IMR-90 (cell line): Measurements from ENCODE around the gene EXOC4. TPM values are rescaled to one million over a fixed set of nuclear protein-coding genes. Genes with fewer than 3 reads are reported as not detected.

Experiments
- ATAC-seq: fragments of 200-7000 bp; cut with Tn5 transposase; 2 replicates; pipeline ENCODE4 v1.9.1; 2020; ENCODE audit warnings: low read depth, mild to moderate bottlenecking, moderate library complexity
- BruUV-seq: library from RNA; stranded (reverse); fragments of 400-500 nt; replicated peaks from 2 replicates; lab custom pipeline; 2021; lab: Mats Ljungman, UMichigan
- CTCF ChIA-PET: fragments of 300-600 bp; formaldehyde crosslinking; extraction: SDS; loops from one replicate; lab custom pipeline; 2021; ENCODE audit warnings: antibody characterized with exemption; lab: Yijun Ruan, JAX
- POLR2A ChIA-PET: fragments of 300-600 bp; sonication (Branson Sonifier 250); formaldehyde crosslinking; loops from one replicate; lab custom pipeline; 2022; ENCODE audit warnings: antibody characterized with exemption; ENCODE audit not compliant: unreplicated experiment; lab: Charles Lee
- DNase-seq: peaks from one replicate; pipeline ENCODE4 v3.0.0; 2013
- H2AFZ ChIP-seq: replicated peaks from 2 replicates; pipeline ENCODE3; 2013; ENCODE audit warnings: low read length, mild to moderate bottlenecking; ENCODE audit not compliant: poor library complexity
- H2AK5ac ChIP-seq: 2 replicates; pipeline ENCODE4 v1.6.1; 2013; ENCODE audit warnings: low read depth, low read length, inconsistent platforms
- H2AK9ac ChIP-seq: replicated peaks from 2 replicates; pipeline ENCODE3; 2013; ENCODE audit warnings: mild to moderate bottlenecking, low read depth, low read length, moderate library complexity; ENCODE audit not compliant: poor library complexity
- H2BK120ac ChIP-seq: 2 replicates; pipeline ENCODE4 v1.6.1; 2013; ENCODE audit warnings: low read depth, low read length, inconsistent platforms
- H2BK15ac ChIP-seq: 3 replicates; pipeline ENCODE4 v1.6.1; 2013; ENCODE audit warnings: low read depth, low read length, inconsistent platforms
- H2BK20ac ChIP-seq: 2 replicates; pipeline ENCODE4 v1.6.1; 2013; ENCODE audit warnings: low read depth, mild to moderate bottlenecking, inconsistent platforms, low read length, moderate library complexity
- H2BK5ac ChIP-seq: 2 replicates; pipeline ENCODE4 v1.6.1; 2013; ENCODE audit warnings: mild to moderate bottlenecking, low read depth, low read length, inconsistent platforms; ENCODE audit not compliant: poor library complexity, severe bottlenecking
- H3K14ac ChIP-seq: replicated peaks from 2 replicates; pipeline ENCODE4 v1.6.1; 2013; ENCODE audit warnings: low read depth, low read length, inconsistent platforms
- H3K18ac ChIP-seq: 2 replicates; pipeline ENCODE4 v1.6.1; 2013; ENCODE audit warnings: low read depth, low read length, control low read depth
- H3K23ac ChIP-seq: 2 replicates; pipeline ENCODE4 v1.6.1; 2013; ENCODE audit warnings: low read depth, low read length, inconsistent platforms
- H3K27ac ChIP-seq: 2 replicates; pipeline ENCODE4 v1.5.1; 2013; ENCODE audit warnings: mild to moderate bottlenecking, control low read depth, low read length; ENCODE audit not compliant: insufficient read depth
- H3K27me3 ChIP-seq: 2 replicates; pipeline ENCODE4 v1.6.1; 2013; ENCODE audit warnings: low read length; ENCODE audit not compliant: control insufficient read depth, insufficient read depth
- H3K36me3 ChIP-seq: 2 replicates; pipeline ENCODE4 v1.6.1; 2013; ENCODE audit warnings: low read length, mixed read lengths; ENCODE audit not compliant: control insufficient read depth, insufficient read depth
- H3K4ac ChIP-seq: 2 replicates; pipeline ENCODE4 v1.6.1; 2013; ENCODE audit warnings: low read depth, low read length, inconsistent platforms
- H3K4me1 ChIP-seq: 2 replicates; pipeline ENCODE4 v1.6.1; 2013; ENCODE audit warnings: low read length, mixed read lengths; ENCODE audit not compliant: control insufficient read depth, insufficient read depth
- H3K4me2 ChIP-seq: 2 replicates; pipeline ENCODE4 v1.6.1; 2013; ENCODE audit warnings: low read depth, mild to moderate bottlenecking, control low read depth, low read length, moderate library complexity
- H3K4me3 ChIP-seq: 2 replicates; pipeline ENCODE4 v1.5.1; 2013; ENCODE audit warnings: low read depth, mild to moderate bottlenecking, control low read depth, low read length, moderate library complexity; ENCODE audit not compliant: insufficient read depth
- H3K56ac ChIP-seq: 2 replicates; pipeline ENCODE4 v1.6.1; 2013; ENCODE audit warnings: low read length, inconsistent platforms; ENCODE audit not compliant: insufficient read depth; ENCODE audit errors: extremely low read depth
- H3K79me1 ChIP-seq, 2 experiments: 2 replicates each; pipeline ENCODE4 v1.6.1; 2013; ENCODE audit warnings: low read length in 2 of 2, inconsistent platforms in 1 of 2, low read depth in 1 of 2
- H3K9ac ChIP-seq: 2 replicates; pipeline ENCODE4 v1.6.1; 2013; ENCODE audit warnings: low read depth, low read length, control low read depth
- H3K9me1 ChIP-seq: 2 replicates; pipeline ENCODE4 v1.6.1; 2013; ENCODE audit warnings: low read length, inconsistent platforms; ENCODE audit not compliant: insufficient read depth
- H3K9me3 ChIP-seq: 2 replicates; pipeline ENCODE4 v1.6.1; 2013; ENCODE audit warnings: low read length; ENCODE audit not compliant: control insufficient read depth, insufficient read depth
- H4K20me1 ChIP-seq: 2 replicates; pipeline ENCODE4 v1.6.1; 2013; ENCODE audit warnings: low read length, inconsistent platforms; ENCODE audit not compliant: insufficient read depth
- H4K5ac ChIP-seq: 2 replicates; pipeline ENCODE4 v1.6.1; 2013; ENCODE audit warnings: mild to moderate bottlenecking, low read depth, low read length, control low read depth
- H4K8ac ChIP-seq, 2 experiments: 2 replicates each; pipeline ENCODE4 v1.6.1; 2013; ENCODE audit warnings: low read depth in 2 of 2, low read length in 2 of 2, control low read depth in 1 of 2, inconsistent platforms in 1 of 2
- H4K91ac ChIP-seq: 2 replicates; pipeline ENCODE4 v1.6.1; 2013; ENCODE audit warnings: low read depth, low read length, inconsistent platforms; ENCODE audit not compliant: insufficient read depth
- CEBPB ChIP-seq: IDR thresholded peaks from 2 replicates; pipeline ENCODE4 v1.6.1; 2012; ENCODE audit warnings: low read depth, low read length, improper control_type of control experiment
- CHD1 ChIP-seq: IDR thresholded peaks from 2 replicates; pipeline ENCODE4 v1.6.1; 2012; ENCODE audit warnings: low read depth, low read length, improper control_type of control experiment
- FOS ChIP-seq: fragments of 150-350 bp; IDR thresholded peaks from 2 replicates; pipeline ENCODE4 v1.6.1; 2016; ENCODE audit warnings: low read depth, low read length
- MAFK ChIP-seq: IDR thresholded peaks from 2 replicates; pipeline ENCODE4 v1.6.1; 2012; ENCODE audit warnings: low read depth, low read length, improper control_type of control experiment
- MAZ ChIP-seq: IDR thresholded peaks from 2 replicates; pipeline ENCODE4 v1.6.1; 2012; ENCODE audit warnings: low read depth, mild to moderate bottlenecking, low read length, improper control_type of control experiment, moderate library complexity, borderline replicate concordance
- MXI1 ChIP-seq: IDR thresholded peaks from 2 replicates; pipeline ENCODE4 v1.6.1; 2012; ENCODE audit warnings: low read depth, mild to moderate bottlenecking, low read length, moderate library complexity, borderline replicate concordance
- NFE2L2 ChIP-seq: fragments of 150-350 bp; IDR thresholded peaks from 2 replicates; pipeline ENCODE4 v1.6.1; 2016; ENCODE audit warnings: low read depth, mild to moderate bottlenecking, low read length
- POLR2A ChIP-seq: IDR thresholded peaks from 2 replicates; pipeline ENCODE4 v1.6.1; 2012; ENCODE audit warnings: mild to moderate bottlenecking, low read depth, low read length
- RCOR1 ChIP-seq: IDR thresholded peaks from 2 replicates; pipeline ENCODE4 v1.6.1; 2012; ENCODE audit warnings: mild to moderate bottlenecking, low read length, improper control_type of control experiment; ENCODE audit not compliant: insufficient replicate concordance
- SMC3 ChIP-seq: fragments of 150-350 bp; IDR thresholded peaks from 2 replicates; pipeline ENCODE4 v1.6.1; 2016; ENCODE audit warnings: low read depth, mild to moderate bottlenecking, antibody characterized with exemption, low read length, moderate library complexity
- USF2 ChIP-seq: fragments of 150-350 bp; IDR thresholded peaks from 2 replicates; pipeline ENCODE4 v1.6.1; 2017; ENCODE audit warnings: mild to moderate bottlenecking, antibody characterized with exemption, low read length, low read depth
- WGBS, 2 experiments: methylation state at CpG; one replicate each; pipeline versions ENCODE4 v1.1.5 to v1.1.7; 2013; ENCODE audit warnings: missing lambda C conversion rate in 2 of 2; ENCODE audit not compliant: insufficient read length in 1 of 2; ENCODE audit errors: extremely low coverage in 2 of 2; 5-methylcytosine and 5-hydroxymethylcytosine counted together
- dilution Hi-C: fragments of 300-500 bp; cut with HindIII; formaldehyde crosslinking; loops from one replicate; pipeline ENCODE4 v1.14.3; 2018; ENCODE audit warnings: low sequenced_read_pairs; ENCODE audit not compliant: unreplicated experiment
- in situ Hi-C: fragments of 300-500 bp; cut with MboI; formaldehyde crosslinking; loops from 3 replicates; pipeline ENCODE4 v1.14.3; 2019; ENCODE audit warnings: low sequenced_read_pairs, inconsistent platforms, mixed read lengths
- intact Hi-C: fragments of 100-400 bp; cut with micrococcal nuclease; formaldehyde crosslinking; loops from 2 replicates; pipeline ENCODE4 v1.10.0; 2022
- polyA plus RNA-seq, 3 experiments: library from polyadenylated mRNA; depleted of rRNA; stranded (reverse); fragments of >200 nt; gene quantifications; 2 replicates each; pipeline ENCODE4 v1.2.3, GENCODE V29; 2012; ENCODE audit warnings: low replicate concordance in 1 of 3
- total RNA-seq: library from RNA; depleted of rRNA; stranded (reverse); fragments of >200 nt; gene quantifications from 2 replicates; pipeline ENCODE4 v1.2.3, GENCODE V29; 2012
- TF ChIP-seq, protein P1 (sequence below): fragments of 150-350 bp; IDR thresholded peaks from 2 replicates; pipeline ENCODE4 v1.6.1; 2016; ENCODE audit warnings: low read depth, mild to moderate bottlenecking, low read length, moderate library complexity, borderline replicate concordance

EXOC4 gene
- total and polyA plus RNA-seq, 2 of the 4 experiments (the other 2 are of a cell fraction), result 25.4 to 94.6 TPM

GRCh38 chr7:133776266-133776665 lies 523.4 kb downstream of the EXOC4 start:
- H3K4me2 ChIP-seq, result no peak overlapping the region
- WGBS, 2 experiments, result no CpG with 5 or more reads among the region's 3 CpGs
- no peak overlapping the region for H2AK9ac ChIP-seq
- no peak overlapping the region for H4K5ac ChIP-seq
- H3K18ac ChIP-seq, result no peak overlapping the region
- no peak overlapping the region for H3K23ac ChIP-seq
- H3K36me3 ChIP-seq, result no peaks in the 10 kb centered on the region
- in situ Hi-C loops, result no loop called here
- no peak overlapping the region for H2AFZ ChIP-seq
- dilution Hi-C loops, result no loop called here
- no peak for DNase-seq
- no peak overlapping the region for H3K9ac ChIP-seq
- no TSS peak for BruUV-seq
- H3K9me3 ChIP-seq, result no peaks in the 10 kb centered on the region
- no peak overlapping the region for H3K4me3 ChIP-seq
- no peak overlapping the region for H2AK5ac ChIP-seq
- no peaks in the 10 kb centered on the region for H3K79me1 ChIP-seq
- no peak overlapping the region for H2BK5ac ChIP-seq
- H3K56ac ChIP-seq, result no peak overlapping the region
- H4K91ac ChIP-seq, result no peak overlapping the region
- no peaks in the 10 kb centered on the region for H4K20me1 ChIP-seq
- no peak overlapping the region for H3K27ac ChIP-seq
- no peak overlapping the region for H3K14ac ChIP-seq
- H2BK20ac ChIP-seq, result no peak overlapping the region
- H3K9me1 ChIP-seq, result 0 out of 2 replicates have a peak, but pooled peaks cover 4% of the 10 kb centered on the region
- no peak overlapping the region for H4K8ac ChIP-seq
- H3K27me3 ChIP-seq, result no peaks in the 10 kb centered on the region
- ChIA-PET CTCF (interaction anchor here (1.0 kb wide), 1 partner anchor 10 kb away, joined by 3 read pairs; no protein-coding TSS in a partner anchor), POLR2A (no interaction called here)
- H3K4me1 ChIP-seq, result no peaks in the 10 kb centered on the region
- intact Hi-C loops, result no loop called here
- TF ChIP-seq CEBPB (no peak), RCOR1 (no peak), NFE2L2 (no peak), FOS (no peak), CHD1 (no peak), SMC3 (no peak), MAFK (no peak), POLR2A (no peak), MXI1 (no peak), MAZ (no peak), USF2 (no peak)
- TF ChIP-seq, protein P1, sequence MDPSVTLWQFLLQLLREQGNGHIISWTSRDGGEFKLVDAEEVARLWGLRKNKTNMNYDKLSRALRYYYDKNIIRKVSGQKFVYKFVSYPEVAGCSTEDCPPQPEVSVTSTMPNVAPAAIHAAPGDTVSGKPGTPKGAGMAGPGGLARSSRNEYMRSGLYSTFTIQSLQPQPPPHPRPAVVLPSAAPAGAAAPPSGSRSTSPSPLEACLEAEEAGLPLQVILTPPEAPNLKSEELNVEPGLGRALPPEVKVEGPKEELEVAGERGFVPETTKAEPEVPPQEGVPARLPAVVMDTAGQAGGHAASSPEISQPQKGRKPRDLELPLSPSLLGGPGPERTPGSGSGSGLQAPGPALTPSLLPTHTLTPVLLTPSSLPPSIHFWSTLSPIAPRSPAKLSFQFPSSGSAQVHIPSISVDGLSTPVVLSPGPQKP, result no peak
- H2BK120ac ChIP-seq, result no peak overlapping the region
- no peak for ATAC-seq
- H2BK15ac ChIP-seq, result no peak overlapping the region
- H3K4ac ChIP-seq, result no peak overlapping the region
